HG03025 (cell line): ENCODE measurements around the gene DPP10.
"Not testable (repeated sequence)": the region's sequence is repeated elsewhere in the genome, so short reads cannot be mapped to it uniquely, and the experiment has no call there.

ENCODE experiments used
- ATAC-seq: cut with Tn5 transposase; IDR thresholded peaks from one replicate; pipeline ENCODE4 v1.9.1; 2021; ENCODE audit warnings: mild to moderate bottlenecking, moderate library complexity; ENCODE audit not compliant: unreplicated experiment, low FRiP score

DPP10 gene

GRCh38 chr2:115086051-115086620, 643.7 kb downstream of the DPP10 start:
- ATAC-seq: not testable (repeated sequence)

- ATAC-seq: no peak
These were observed 652.0 kb downstream of the DPP10 start for GRCh38 chr2:115094441-115094840.

GRCh38 chr2:115105966-115106365, 663.5 kb downstream of the DPP10 start:
- no peak for ATAC-seq

- no peak for ATAC-seq
These were observed 672.7 kb downstream of the DPP10 start for GRCh38 chr2:115115135-115115534.

- ATAC-seq: no peak
These were observed 675.9 kb downstream of the DPP10 start for GRCh38 chr2:115118306-115118705.

- no peak for ATAC-seq
These were observed 676.6 kb downstream of the DPP10 start for GRCh38 chr2:115119086-115119485.

- no peak for ATAC-seq
These were observed 680.3 kb downstream of the DPP10 start for GRCh38 chr2:115122701-115123100.

- no peak for ATAC-seq
These were observed 682.4 kb downstream of the DPP10 start for GRCh38 chr2:115124817-115125216.

- ATAC-seq: no peak
These were observed 687.1 kb downstream of the DPP10 start for GRCh38 chr2:115129536-115129935.

GRCh38 chr2:115160531-115161080, 718.2 kb downstream of the DPP10 start:
- ATAC-seq: no peak

- ATAC-seq: no peak
These were observed 718.8 kb downstream of the DPP10 start for GRCh38 chr2:115161081-115161770.

GRCh38 chr2:115161771-115162493, 719.5 kb downstream of the DPP10 start:
- no peak for ATAC-seq

- ATAC-seq: no peak
These were observed 720.3 kb downstream of the DPP10 start for GRCh38 chr2:115162494-115163293.

GRCh38 chr2:115163572-115163971, 721.1 kb downstream of the DPP10 start:
- ATAC-seq: no peak

- no peak for ATAC-seq
These were observed 723.2 kb downstream of the DPP10 start for GRCh38 chr2:115165529-115166109.

GRCh38 chr2:115168457-115168856, 726.0 kb downstream of the DPP10 start:
- no peak for ATAC-seq

- ATAC-seq: no peak
These were observed 727.4 kb downstream of the DPP10 start for GRCh38 chr2:115169814-115170213.

GRCh38 chr2:115171751-115172150, 729.3 kb downstream of the DPP10 start:
- no peak for ATAC-seq

GRCh38 chr2:115174651-115175050, 732.2 kb downstream of the DPP10 start:
- ATAC-seq: no peak

- ATAC-seq: no peak
These were observed 740.7 kb downstream of the DPP10 start for GRCh38 chr2:115183144-115183543.
